Subcutaneous abdominal adipose tissue (tissue), 5 donors: ENCODE data around the gene PTPRD.

ENCODE experiments used
- H3K27ac ChIP-seq: one replicate; pipeline ENCODE4 v1.7.0; 2013; ENCODE audit warnings: low read depth, mild to moderate bottlenecking, inconsistent platforms, low read length, moderate library complexity
- H3K27me3 ChIP-seq, 5 donors: one replicate each; pipeline ENCODE4 v1.7.0; 2013; ENCODE audit warnings: low read length in 5 of 5, inconsistent platforms in 1 of 5; ENCODE audit not compliant: control insufficient read depth in 5 of 5, insufficient read depth in 4 of 5
- H3K36me3 ChIP-seq, 5 donors: one replicate each; pipeline ENCODE4 v1.7.0; 2013; ENCODE audit warnings: low read length in 5 of 5; ENCODE audit not compliant: control insufficient read depth in 5 of 5, insufficient read depth in 5 of 5
- H3K4me1 ChIP-seq, 5 donors: one replicate each; pipeline ENCODE4 v1.7.0; 2013; ENCODE audit warnings: low read length in 5 of 5, mild to moderate bottlenecking in 3 of 5, moderate library complexity in 1 of 5; ENCODE audit not compliant: control insufficient read depth in 5 of 5, insufficient read depth in 5 of 5
- H3K4me3 ChIP-seq, 5 donors: one replicate each; pipeline ENCODE4 v1.7.0; 2013; ENCODE audit warnings: low read length in 5 of 5, low read depth in 1 of 5
- H3K9ac ChIP-seq, 5 donors: one replicate each; pipeline ENCODE4 v1.7.0; 2013; ENCODE audit warnings: low read length in 5 of 5, mild to moderate bottlenecking in 4 of 5, moderate library complexity in 3 of 5
- H3K9me3 ChIP-seq, 5 donors: one replicate each; pipeline ENCODE4 v1.7.0; 2013; ENCODE audit warnings: low read length in 5 of 5; ENCODE audit not compliant: control insufficient read depth in 5 of 5
- donor health status: healthy.
- donor health status: healthy.
- donor health status: healthy.
- donor health status: healthy.
- donor health status: healthy.

The PTPRD gene

GRCh38 chr9:8649807-8650206, 1963.0 kb downstream of the PTPRD start:
- Histone ChIP-seq H3K4me1 (peaks cover 0 to 7% (median 0%) of the 10 kb centered on the region in 5 donors), H3K36me3 (no peaks in the 10 kb centered on the region), H3K9ac (no peak overlapping the region), H3K4me3 (no peak overlapping the region), H3K9me3 (no peaks in the 10 kb centered on the region), H3K27me3 (no peaks in the 10 kb centered on the region), H3K27ac (no peak overlapping the region)

GRCh38 chr9:8649160-8649559, 1963.6 kb downstream of the PTPRD start:
- no peak overlapping the region for H3K27ac ChIP-seq
- H3K9ac ChIP-seq: no peak overlapping the region
- H3K27me3 ChIP-seq: no peaks in the 10 kb centered on the region
- H3K4me3 ChIP-seq: no peak overlapping the region
- H3K9me3 ChIP-seq: no peaks in the 10 kb centered on the region
- H3K36me3 ChIP-seq: no peaks in the 10 kb centered on the region
- H3K4me1 ChIP-seq: peaks cover 0 to 7% (median 0%) of the 10 kb centered on the region in 5 donors

GRCh38 chr9:8648271-8648845, 1964.4 kb downstream of the PTPRD start:
- Histone ChIP-seq H3K36me3 (no peaks in the 10 kb centered on the region), H3K9ac (no peak overlapping the region), H3K27me3 (no peaks in the 10 kb centered on the region), H3K9me3 (no peaks in the 10 kb centered on the region), H3K4me1 (peaks cover 0 to 7% (median 0%) of the 10 kb centered on the region in 5 donors), H3K27ac (no peak overlapping the region), H3K4me3 (no peak overlapping the region)

GRCh38 chr9:8647824-8648223, 1965.0 kb downstream of the PTPRD start:
- H3K4me1 ChIP-seq: peaks cover 0 to 7% (median 0%) of the 10 kb centered on the region in 5 donors
- H3K27me3 ChIP-seq: no peaks in the 10 kb centered on the region
- no peak overlapping the region for H3K27ac ChIP-seq
- no peaks in the 10 kb centered on the region for H3K36me3 ChIP-seq
- no peaks in the 10 kb centered on the region for H3K9me3 ChIP-seq
- no peak overlapping the region for H3K4me3 ChIP-seq
- no peak overlapping the region for H3K9ac ChIP-seq

GRCh38 chr9:8644571-8644970, 1968.2 kb downstream of the PTPRD start:
- H3K9me3 ChIP-seq: no peaks in the 10 kb centered on the region
- no peaks in the 10 kb centered on the region for H3K36me3 ChIP-seq
- H3K27ac ChIP-seq: no peak overlapping the region
- no peaks in the 10 kb centered on the region for H3K27me3 ChIP-seq
- no peak overlapping the region for H3K9ac ChIP-seq
- no peak overlapping the region for H3K4me3 ChIP-seq
- H3K4me1 ChIP-seq: peaks cover 0 to 7% (median 0%) of the 10 kb centered on the region in 5 donors

GRCh38 chr9:8643896-8644295, 1968.9 kb downstream of the PTPRD start:
- peaks cover 0 to 3% (median 0%) of the 10 kb centered on the region in 5 donors for H3K4me1 ChIP-seq
- H3K27ac ChIP-seq: no peak overlapping the region
- no peaks in the 10 kb centered on the region for H3K27me3 ChIP-seq
- no peak overlapping the region for H3K9ac ChIP-seq
- no peak overlapping the region for H3K4me3 ChIP-seq
- H3K9me3 ChIP-seq: no peaks in the 10 kb centered on the region
- H3K36me3 ChIP-seq: no peaks in the 10 kb centered on the region

GRCh38 chr9:8643464-8643863, 1969.3 kb downstream of the PTPRD start:
- H3K4me1 ChIP-seq: no peaks in the 10 kb centered on the region

GRCh38 chr9:8640761-8641160, 1972.0 kb downstream of the PTPRD start:
- no peak overlapping the region for H3K9ac ChIP-seq
- no peaks in the 10 kb centered on the region for H3K27me3 ChIP-seq
- H3K27ac ChIP-seq: no peak overlapping the region
- no peaks in the 10 kb centered on the region for H3K4me1 ChIP-seq
- no peak overlapping the region for H3K4me3 ChIP-seq
- no peaks in the 10 kb centered on the region for H3K9me3 ChIP-seq
- H3K36me3 ChIP-seq: no peaks in the 10 kb centered on the region

More at GRCh38 chr9:8643464-8643863, 1969.3 kb downstream of the PTPRD start:
- Histone ChIP-seq H3K9ac (no peak overlapping the region), H3K4me3 (no peak overlapping the region), H3K36me3 (no peaks in the 10 kb centered on the region), H3K9me3 (no peaks in the 10 kb centered on the region), H3K27ac (no peak overlapping the region), H3K27me3 (no peaks in the 10 kb centered on the region)

GRCh38 chr9:8637626-8638025, 1975.2 kb downstream of the PTPRD start:
- Histone ChIP-seq H3K4me1 (peaks cover 0 to 4% (median 3%) of the 10 kb centered on the region in 5 donors), H3K27ac (no peak overlapping the region), H3K27me3 (no peaks in the 10 kb centered on the region), H3K36me3 (no peaks in the 10 kb centered on the region), H3K4me3 (no peak overlapping the region), H3K9ac (no peak overlapping the region), H3K9me3 (no peaks in the 10 kb centered on the region)

- no peaks in the 10 kb centered on the region for H3K36me3 ChIP-seq
- no peak overlapping the region for H3K4me3 ChIP-seq
- no peaks in the 10 kb centered on the region for H3K27me3 ChIP-seq
- no peak overlapping the region for H3K27ac ChIP-seq
- no peak overlapping the region for H3K9ac ChIP-seq
- peaks cover 0 to 4% (median 3%) of the 10 kb centered on the region in 5 donors for H3K4me1 ChIP-seq
- no peaks in the 10 kb centered on the region for H3K9me3 ChIP-seq
These were observed 1979.0 kb downstream of the PTPRD start for GRCh38 chr9:8633784-8634183.
